ENCODE measurements around the gene ELF4.

The ELF4 gene

GRCh38 chrX:130083656-130084382 is 26.5 kb downstream of the ELF4 start:
- DNase-seq (ENCODE audit: low read depth): no peak

- DNase-seq (ENCODE audit: low read depth): no peak
Observed at GRCh38 chrX:130083107-130083490, 27.2 kb downstream of the ELF4 start.

- peak; percentile 66 for DNase-seq (ENCODE audit: low read depth)
Observed at GRCh38 chrX:130082244-130083106, 27.8 kb downstream of the ELF4 start.

- no peak for DNase-seq (ENCODE audit: low read depth)
Observed at GRCh38 chrX:130081421-130082045, 28.8 kb downstream of the ELF4 start.

GRCh38 chrX:130080791-130081367 is 29.4 kb downstream of the ELF4 start:
- no peak for DNase-seq (ENCODE audit: low read depth)

GRCh38 chrX:130079824-130080406 is 30.4 kb downstream of the ELF4 start:
- peak; percentile 45 for DNase-seq (ENCODE audit: low read depth)

- DNase-seq (ENCODE audit: low read depth): no peak
Observed at GRCh38 chrX:130075777-130076176, 34.5 kb downstream of the ELF4 start.

GRCh38 chrX:130072345-130072740 is 38.0 kb downstream of the ELF4 start:
- no peak for DNase-seq (ENCODE audit: low read depth)

GRCh38 chrX:130071611-130072344 is 38.5 kb downstream of the ELF4 start:
- no peak for DNase-seq (ENCODE audit: low read depth)

GRCh38 chrX:130066975-130067615 is 43.2 kb downstream of the ELF4 start:
- DNase-seq (ENCODE audit: low read depth): no peak

GRCh38 chrX:130060122-130061069 is 49.9 kb downstream of the ELF4 start:
- DNase-seq (ENCODE audit: low read depth): peak; percentile 74

- no peak for DNase-seq (ENCODE audit: low read depth)
Observed at GRCh38 chrX:130058652-130059051, 51.6 kb downstream of the ELF4 start.

GRCh38 chrX:130057209-130057608 is 53.1 kb downstream of the ELF4 start:
- DNase-seq (ENCODE audit: low read depth): no peak

- DNase-seq (ENCODE audit: low read depth): no peak
Observed at GRCh38 chrX:130055899-130056298, 54.4 kb downstream of the ELF4 start.

- no peak for DNase-seq (ENCODE audit: low read depth)
Observed at GRCh38 chrX:130055103-130055502, 55.2 kb downstream of the ELF4 start.

GRCh38 chrX:130053236-130053635 is 57.1 kb downstream of the ELF4 start:
- DNase-seq (ENCODE audit: low read depth): no peak

- DNase-seq (ENCODE audit: low read depth): no peak
Observed at GRCh38 chrX:130051176-130051845, 59.0 kb downstream of the ELF4 start.

GRCh38 chrX:130049821-130050220 is 60.5 kb downstream of the ELF4 start:
- DNase-seq (ENCODE audit: low read depth): no peak

- DNase-seq (ENCODE audit: low read depth): no peak
Observed at GRCh38 chrX:130048686-130049222, 61.5 kb downstream of the ELF4 start.
